MCF 10A (cell line): ENCODE results near the gene SKIC3. TPM values are rescaled to one million over a fixed set of nuclear protein-coding genes. Genes with fewer than 3 reads are reported as not detected.

ENCODE experiments used
- Bru-seq: library from RNA; stranded (reverse); fragments of 400-500 nt; gene quantifications from one replicate; lab custom pipeline; 2021; lab: Mats Ljungman, UMichigan
- BruChase-seq, 2 experiments: library from RNA; stranded (reverse); fragments of 400-500 nt; gene quantifications; one replicate each; lab custom pipeline; 2021; lab: Mats Ljungman, UMichigan
- BruUV-seq: library from RNA; stranded (reverse); fragments of 400-500 nt; replicated peaks from 2 replicates; lab custom pipeline; 2021; lab: Mats Ljungman, UMichigan
- CTCF ChIA-PET: fragments of 300-600 bp; sonication (Branson Sonifier 250); formaldehyde crosslinking; extraction: SDS; loops from one replicate; lab custom pipeline; 2021; ENCODE audit warnings: antibody characterized with exemption, inconsistent platforms; lab: Yijun Ruan, JAX
- POLR2A ChIA-PET: fragments of 300-600, 350-650 bp; sonication (Branson Sonifier 250); formaldehyde crosslinking; extraction: SDS; loops from one replicate; lab custom pipeline; 2020; ENCODE audit warnings: antibody characterized with exemption, inconsistent platforms; lab: Yijun Ruan, JAX
- DNase-seq: peaks from one replicate; pipeline ENCODE4 v3.0.0-alpha.2; 2018; ENCODE audit not compliant: unreplicated experiment
- H3K27ac Mint-ChIP-seq: one replicate; pipeline ENCODE4 v1.8.0; 2022; ENCODE audit warnings: mild to moderate bottlenecking, low read depth, mixed read lengths; ENCODE audit not compliant: unreplicated experiment
- H3K27me3 Mint-ChIP-seq: one replicate; pipeline ENCODE4 v1.8.0; 2022; ENCODE audit warnings: mixed read lengths; ENCODE audit not compliant: insufficient read depth, unreplicated experiment
- H3K36me3 Mint-ChIP-seq: one replicate; pipeline ENCODE4 v1.8.0; 2022; ENCODE audit warnings: mild to moderate bottlenecking, moderate library complexity, mixed read lengths; ENCODE audit not compliant: insufficient read depth, unreplicated experiment
- H3K4me1 Mint-ChIP-seq: one replicate; pipeline ENCODE4 v1.8.0; 2022; ENCODE audit warnings: mixed read lengths; ENCODE audit not compliant: insufficient read depth, unreplicated experiment
- H3K4me3 Mint-ChIP-seq: one replicate; pipeline ENCODE4 v1.8.0; 2022; ENCODE audit warnings: mild to moderate bottlenecking, moderate library complexity, mixed read lengths; ENCODE audit not compliant: unreplicated experiment
- H3K9me3 Mint-ChIP-seq: one replicate; pipeline ENCODE4 v1.8.0; 2022; ENCODE audit warnings: mixed read lengths; ENCODE audit not compliant: unreplicated experiment
- CTCF ChIP-seq: fragments of 200-600 bp; IDR thresholded peaks from one replicate; pipeline ENCODE4 v1.8.0; 2022; ENCODE audit warnings: antibody characterized with exemption, mild to moderate bottlenecking; ENCODE audit not compliant: unreplicated experiment
- intact Hi-C: fragments of 100-400 bp; cut with micrococcal nuclease; formaldehyde crosslinking; loops from 2 replicates; pipeline ENCODE4 v1.14.1; 2022
- long read RNA-seq: library from polyadenylated mRNA; stranded (forward); transcript quantifications from one replicate; pipeline ENCODE4 v2.0.0, GENCODE V29; 2022
- total RNA-seq: library from RNA; stranded (reverse); gene quantifications from 2 replicates; pipeline ENCODE4 v1.2.3, GENCODE V29; 2022

SKIC3 gene
- total RNA-seq (97.2 and 105 TPM in 2 replicates), Bru-seq, nascent RNA (percentile 85 among the genes with signal in this experiment), BruChase-seq, experiment 1, labeled RNA remaining after a 6-hour chase (percentile 88 among the genes with signal in this experiment), BruChase-seq, experiment 2, labeled RNA remaining after a 2-hour chase (percentile 88 among the genes with signal in this experiment)
- long read RNA-seq, full-length matches to known transcripts: 65 of 121 reads
- long read RNA-seq, partial matches to known transcripts: 29 of 121 reads
- long read RNA-seq, other reads (novel, unspliced or antisense): 27 of 121 reads

DNA sequence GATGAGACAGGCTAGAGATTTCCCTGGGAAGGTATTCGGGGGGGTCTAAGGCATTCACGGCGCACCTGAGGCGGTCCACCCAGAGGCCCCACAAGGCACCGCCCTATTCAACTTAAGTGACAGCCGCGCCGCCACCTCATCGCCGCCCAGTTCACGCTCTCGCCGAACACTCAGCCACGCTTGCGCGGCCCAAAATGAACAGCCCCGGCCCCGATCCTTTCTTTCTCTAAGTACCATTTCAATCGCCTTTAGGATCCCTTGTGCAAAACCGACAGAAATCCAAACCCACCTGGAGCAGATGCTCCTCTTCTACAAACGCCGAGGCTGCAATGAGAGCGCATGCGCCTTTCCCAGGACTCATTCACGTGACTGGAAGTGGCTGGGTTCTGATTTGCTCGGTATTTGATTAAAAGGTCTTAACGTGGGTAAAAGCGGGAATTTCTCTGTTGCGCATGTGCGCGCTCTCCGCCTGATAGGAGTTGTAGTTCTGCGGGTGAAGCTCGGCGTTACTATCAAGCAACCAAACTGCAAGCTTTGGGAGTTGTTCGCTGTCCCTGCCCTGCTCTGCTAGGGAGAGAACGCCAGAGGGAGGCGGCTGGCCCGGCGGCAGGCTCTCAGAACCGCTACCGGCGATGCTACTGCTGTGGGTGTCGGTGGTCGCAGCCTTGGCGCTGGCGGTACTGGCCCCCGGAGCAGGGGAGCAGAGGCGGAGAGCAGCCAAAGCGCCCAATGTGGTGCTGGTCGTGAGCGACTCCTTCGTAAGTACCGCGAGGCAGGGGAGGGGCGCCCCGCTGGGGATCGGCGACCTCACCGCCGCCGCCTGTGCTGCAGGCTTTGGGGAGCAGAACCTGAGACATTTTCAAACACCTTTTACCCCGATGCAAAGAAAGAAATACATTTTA lies at the start of gene SKIC3, which contains the start of gene ARSK:
Gene SKIC3, minus strand, starts transcription at position 331 of the 902 bp plus-strand sequence. CDS start 7,827 bp downstream, outside the sequence.
Gene ARSK, plus strand, starts transcription at position 455 of the 902 bp plus-strand sequence. Its CDS starts 178 bp downstream, at position 633.
- peaks cover 26% of the 10 kb centered on the region for H3K4me1 Mint-ChIP-seq
- no peak for TF ChIP-seq CTCF
- CTCF ChIA-PET: interaction anchor here (0.6 to 1.8 kb wide), 7 partner anchors 21 to 194 kb away, joined by 3 to 7 read pairs (median 4); partner anchors contain the start of gene RFESD
- no peaks in the 10 kb centered on the region for H3K27me3 Mint-ChIP-seq
- peaks cover 26% of the 10 kb centered on the region for H3K36me3 Mint-ChIP-seq
- no peaks in the 10 kb centered on the region for H3K9me3 Mint-ChIP-seq
- peak within 1 kb of the TSS; percentile 74 for H3K27ac Mint-ChIP-seq
- peak; percentile 99 for DNase-seq
- POLR2A ChIA-PET: interaction anchor here (0.7 to 3.0 kb wide), 17 partner anchors 9 to 473 kb away, joined by 3 to 17 read pairs (median 4); partner anchors contain the start of genes GLRX, RFESD and RHOBTB3
- intact Hi-C loops: loop anchor here (1.0 to 2.0 kb wide), 3 partner anchors 62 to 292 kb away; no protein-coding TSS in a partner anchor
- TSS peak; percentile 61 for BruUV-seq
- H3K4me3 Mint-ChIP-seq: peak within 1 kb of the TSS; percentile 88

DNA sequence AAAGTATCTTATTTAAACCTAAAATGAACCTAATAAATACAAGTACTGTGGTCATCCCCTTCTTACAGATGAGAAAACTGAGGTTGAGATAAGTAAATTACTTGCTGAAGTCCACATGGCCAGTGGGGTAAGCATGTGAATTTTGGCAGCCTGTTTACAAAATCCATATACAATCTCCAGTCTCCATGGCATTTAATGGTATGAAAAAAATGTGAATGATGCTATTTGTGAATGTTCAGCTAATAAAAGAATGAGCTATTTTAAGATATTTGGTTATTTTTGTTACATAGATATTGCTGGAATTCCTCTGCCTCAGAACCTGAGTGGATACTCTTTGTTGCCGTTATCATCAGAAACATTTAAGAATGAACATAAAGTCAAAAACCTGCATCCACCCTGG lies 45.8 kb upstream of the SKIC3 start:
- ChIA-PET POLR2A (no interaction called here), CTCF (no interaction called here)
- H3K27ac Mint-ChIP-seq: no peak overlapping the region
- no peak for DNase-seq
- TF ChIP-seq CTCF: no peak
- H3K4me1 Mint-ChIP-seq: no peaks in the 10 kb centered on the region
- no TSS peak for BruUV-seq
- intact Hi-C loops: no loop called here
- H3K27me3 Mint-ChIP-seq: no peaks in the 10 kb centered on the region
- H3K36me3 Mint-ChIP-seq: peaks cover 14% of the 10 kb centered on the region
- H3K4me3 Mint-ChIP-seq: no peak overlapping the region
- no peaks in the 10 kb centered on the region for H3K9me3 Mint-ChIP-seq

- Mint-ChIP-seq H3K36me3 (peaks cover 9% of the 10 kb centered on the region), H3K4me3 (no peak overlapping the region), H3K4me1 (no peaks in the 10 kb centered on the region), H3K27ac (no peak overlapping the region), H3K9me3 (no peaks in the 10 kb centered on the region), H3K27me3 (no peaks in the 10 kb centered on the region)
- ChIA-PET CTCF (no interaction called here), POLR2A (no interaction called here)
- intact Hi-C loops: no loop called here
- no peak for TF ChIP-seq CTCF
- BruUV-seq: no TSS peak
- no peak for DNase-seq
Observed at GRCh38 chr5:95599252-95599651, 44.5 kb upstream of the SKIC3 start.
